Measurements from ENCODE around the gene DPP8.

DPP8 gene

DNA sequence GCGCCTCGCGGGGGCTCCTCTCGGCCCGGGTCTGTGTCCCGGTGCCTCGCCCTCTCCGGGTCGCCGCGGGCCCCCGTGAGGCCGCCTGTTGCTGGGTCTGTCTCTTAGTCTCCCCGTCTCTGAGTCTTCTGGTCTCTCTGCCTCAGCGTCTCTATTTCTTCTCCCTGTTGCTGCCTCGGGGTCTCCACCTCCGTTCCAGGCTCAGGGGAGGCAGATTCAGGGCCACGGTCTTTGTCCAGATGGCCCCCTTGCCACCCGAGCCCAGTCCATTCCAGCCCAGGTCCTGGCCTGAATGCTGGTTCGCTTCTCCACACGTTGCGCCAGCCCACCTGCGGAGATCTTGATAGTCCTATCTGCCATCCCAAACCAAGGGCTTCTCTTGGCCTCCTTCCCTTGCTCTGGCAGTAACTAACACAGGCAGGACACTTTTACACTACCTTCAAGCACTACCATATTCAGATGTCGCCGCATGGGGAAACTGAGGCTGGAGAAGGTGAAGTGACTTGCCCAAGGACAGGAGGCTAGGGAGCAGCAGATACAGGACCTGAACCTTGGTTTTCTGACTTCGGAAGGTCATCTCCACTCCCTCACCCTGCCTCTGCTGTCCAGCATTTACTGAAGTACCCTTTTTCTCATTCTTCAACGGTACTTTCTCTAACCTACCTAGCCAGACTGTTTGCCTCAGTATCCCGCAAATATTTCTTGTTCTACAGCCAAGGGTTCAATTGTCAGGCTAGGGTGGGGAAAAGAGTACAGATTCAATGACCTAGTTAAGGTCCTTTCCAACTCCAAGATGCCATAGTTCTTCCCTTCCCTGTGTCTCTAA lies 94.1 kb downstream of the DPP8 start:
- DNase-seq = no peak

DNA sequence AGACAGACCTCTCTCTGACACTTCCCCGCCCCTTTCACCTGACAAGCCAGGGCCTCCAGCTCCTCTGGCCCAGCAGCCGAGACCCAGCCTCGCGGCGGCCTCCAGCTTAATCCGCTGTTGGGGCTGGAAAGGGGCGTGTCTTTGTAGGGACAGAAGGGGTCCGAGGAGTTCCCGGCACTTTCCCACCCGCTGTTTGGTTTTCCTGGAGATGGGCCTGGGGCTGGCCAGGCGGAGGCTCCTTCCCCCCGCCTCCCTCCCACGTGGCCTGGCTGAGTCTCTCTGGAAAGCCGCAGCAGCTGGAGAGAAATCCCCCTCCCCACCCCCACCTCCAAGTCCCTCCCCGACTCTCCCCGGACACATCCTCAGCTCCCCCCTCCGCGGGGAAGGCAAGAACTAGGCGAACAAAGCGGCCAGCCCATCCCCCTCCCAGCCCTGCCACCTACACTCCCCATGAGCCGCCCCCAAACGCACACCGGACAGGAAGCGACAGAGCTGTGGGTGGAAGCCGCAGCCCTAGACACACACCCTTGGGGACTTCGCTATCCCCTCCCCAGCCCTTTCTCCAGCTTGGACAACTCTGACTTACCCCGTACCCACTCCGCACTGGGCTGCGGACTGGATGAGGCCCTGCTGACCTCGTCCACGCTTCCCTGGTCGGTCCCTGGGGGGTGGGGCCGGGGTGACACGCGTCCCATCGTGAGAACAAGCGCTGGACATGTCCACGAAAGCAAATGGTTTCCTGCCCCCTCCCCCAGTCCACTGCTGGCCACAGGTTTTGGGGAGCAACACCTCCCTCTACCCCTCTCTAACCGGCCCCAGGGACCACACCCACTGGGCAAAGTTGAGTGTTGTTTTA lies 95.9 kb downstream of the DPP8 start:
- DNase-seq = peak; percentile 89

- DNase-seq = no peak
Observed at GRCh38 chr15:65420975-65421359, 96.5 kb downstream of the DPP8 start.

DNA sequence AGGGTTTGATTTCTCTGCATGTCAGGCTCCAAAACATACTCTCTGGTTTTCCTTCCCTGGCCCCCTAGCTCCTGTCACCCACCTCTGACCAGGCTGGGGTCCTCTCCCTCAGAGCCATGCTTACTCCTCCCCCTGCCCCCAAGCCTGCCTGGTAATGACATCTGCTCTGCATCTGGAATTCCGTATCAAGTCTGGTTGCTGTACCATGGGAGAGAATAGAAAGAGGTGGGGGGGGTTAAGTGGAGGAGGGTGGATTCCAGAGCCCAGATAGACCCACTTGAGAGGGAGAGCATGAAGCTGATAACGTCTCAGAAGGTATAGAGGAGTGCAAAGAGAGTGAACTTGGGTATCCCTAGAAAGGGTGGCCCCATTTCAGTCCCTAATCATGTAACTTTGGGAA lies 98.9 kb downstream of the DPP8 start:
- DNase-seq = no peak

- no peak for DNase-seq
Observed at GRCh38 chr15:65416845-65417416, 100.6 kb downstream of the DPP8 start.

DNA sequence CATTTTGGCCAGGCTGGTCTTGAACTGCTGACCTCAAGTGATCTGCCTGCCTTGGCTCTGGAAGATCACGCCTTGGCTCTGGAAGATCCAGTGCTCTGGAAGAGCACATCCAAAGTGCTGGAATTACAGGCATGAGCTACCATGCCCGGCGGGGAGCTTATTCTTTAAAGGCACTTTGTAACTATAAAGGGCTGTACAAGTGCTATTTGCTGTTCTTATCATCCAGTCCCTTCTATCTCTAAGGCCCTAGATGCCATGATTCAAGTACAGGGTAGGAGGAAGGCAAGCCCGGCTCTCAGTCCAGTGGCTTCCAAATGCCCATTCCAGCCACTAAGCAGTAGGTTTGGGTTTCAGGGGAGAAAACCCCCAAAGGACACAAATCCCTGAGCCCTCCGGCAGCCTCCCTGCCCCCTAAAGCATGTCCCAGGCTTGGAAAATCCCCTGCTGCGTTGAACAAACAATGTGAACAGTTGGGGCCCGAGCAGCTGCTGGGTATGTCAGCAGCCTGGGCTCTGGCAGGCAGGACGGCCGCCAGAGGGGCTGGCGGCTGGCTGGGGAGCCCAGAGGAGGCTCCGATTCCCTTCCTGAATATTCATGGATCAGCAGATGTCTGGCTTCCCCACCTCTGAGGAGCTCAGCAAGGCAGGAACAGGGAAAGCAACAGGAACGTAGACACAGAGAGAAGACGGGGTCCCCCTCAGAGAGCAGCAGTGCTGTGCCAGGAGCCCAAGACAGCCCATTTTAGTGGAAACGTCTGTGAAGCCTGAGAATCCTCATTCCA lies 102.5 kb downstream of the DPP8 start:
- DNase-seq = peak; percentile 81

- DNase-seq = no peak
Observed at GRCh38 chr15:65413760-65414144, 103.7 kb downstream of the DPP8 start.

DNA sequence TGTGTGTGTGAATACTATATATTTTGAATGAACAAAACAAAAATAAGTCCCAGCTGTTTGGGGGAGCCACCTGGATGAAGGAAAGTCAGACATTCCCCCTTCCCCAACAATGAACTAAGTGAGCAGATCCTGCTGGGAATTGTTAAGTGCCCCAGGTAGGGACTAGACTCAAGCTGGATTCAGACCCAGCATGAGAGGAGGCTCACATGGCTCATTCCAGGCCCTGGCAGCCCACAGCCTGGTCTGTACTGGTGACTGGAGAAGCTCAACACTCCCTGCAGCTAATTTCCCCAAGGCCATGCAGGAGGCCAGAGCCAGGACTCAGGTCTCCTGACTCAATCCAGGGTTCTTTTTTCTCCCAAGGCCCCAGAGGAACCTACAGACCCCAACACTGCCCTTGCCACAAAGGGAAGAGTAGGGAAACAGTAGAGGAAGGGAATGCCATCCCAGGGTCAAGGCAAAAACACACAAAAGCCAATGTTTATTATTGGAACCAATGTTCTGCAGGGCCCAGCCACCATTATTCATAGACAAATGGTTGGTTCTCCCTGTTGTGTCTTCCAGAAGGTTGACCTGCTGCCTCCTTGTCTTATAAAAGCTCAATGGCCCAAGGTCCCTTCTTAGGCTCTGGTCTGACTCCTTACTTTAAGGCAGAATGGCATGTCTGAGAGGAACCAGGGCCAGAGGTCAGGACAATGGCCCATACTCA lies 104.3 kb downstream of the DPP8 start:
- DNase-seq = no peak

GRCh38 chr15:65412556-65412955 lies 104.9 kb downstream of the DPP8 start:
- DNase-seq = no peak

DNA sequence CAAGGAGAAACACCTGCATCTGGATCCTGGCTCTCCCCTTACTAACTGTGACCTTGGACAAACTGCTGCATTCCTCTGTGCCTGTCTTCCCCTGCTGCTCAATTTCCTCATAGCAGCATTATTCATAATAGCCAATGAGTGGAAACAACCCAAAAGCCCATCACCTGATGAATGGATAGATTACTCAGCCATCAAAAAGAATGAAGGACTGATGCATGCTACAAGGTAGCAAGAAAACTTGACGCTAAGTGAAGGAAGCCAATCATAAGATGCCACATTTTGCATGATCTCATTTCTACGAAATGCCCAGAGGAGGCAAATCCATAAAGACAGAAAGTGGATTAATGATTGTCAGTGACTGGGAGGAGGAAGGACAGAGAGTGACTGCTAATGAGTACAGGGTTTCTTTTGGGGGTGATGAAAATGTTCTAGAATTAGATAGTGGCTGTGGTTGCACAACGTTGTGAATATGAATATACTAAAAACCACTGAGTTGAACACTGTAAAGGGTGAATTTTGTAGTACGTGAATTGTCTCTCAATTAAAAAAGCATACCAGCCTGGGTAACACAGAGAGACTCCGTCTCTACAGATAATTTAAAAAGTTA lies 105.9 kb downstream of the DPP8 start:
- DNase-seq = no peak

- DNase-seq = no peak
Observed at GRCh38 chr15:65410972-65411371, 106.5 kb downstream of the DPP8 start.

- no peak for DNase-seq
Observed at GRCh38 chr15:65410036-65410435, 107.5 kb downstream of the DPP8 start.

DNA sequence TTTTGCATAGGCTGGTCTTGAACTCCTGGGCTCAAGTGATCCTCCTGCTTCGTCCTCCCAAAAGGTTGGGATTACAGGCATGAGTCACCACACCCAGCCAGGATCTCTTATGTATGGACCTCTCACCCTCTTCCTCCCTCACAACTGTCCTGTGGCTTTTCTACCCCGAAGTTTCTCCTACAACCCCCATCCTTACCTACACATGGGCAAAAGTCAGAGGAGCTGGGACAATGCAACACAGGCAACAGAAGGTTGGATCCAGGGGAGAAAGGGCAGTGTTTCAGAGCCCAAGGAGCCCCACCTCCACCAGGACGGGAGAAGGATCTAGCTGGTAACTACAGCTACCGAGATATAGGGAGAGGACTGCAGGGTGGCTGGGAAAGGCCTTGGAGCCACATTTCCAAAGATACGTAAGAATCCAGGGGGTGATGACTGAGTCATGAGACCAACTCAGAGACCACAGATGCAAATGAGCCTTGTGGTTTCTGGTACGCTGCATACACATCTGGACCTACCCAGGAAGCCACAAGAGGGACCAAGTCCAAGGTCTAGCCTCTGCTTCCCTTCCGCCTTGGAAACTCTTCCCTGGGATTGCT lies 108.4 kb downstream of the DPP8 start:
- no peak for DNase-seq

DNA sequence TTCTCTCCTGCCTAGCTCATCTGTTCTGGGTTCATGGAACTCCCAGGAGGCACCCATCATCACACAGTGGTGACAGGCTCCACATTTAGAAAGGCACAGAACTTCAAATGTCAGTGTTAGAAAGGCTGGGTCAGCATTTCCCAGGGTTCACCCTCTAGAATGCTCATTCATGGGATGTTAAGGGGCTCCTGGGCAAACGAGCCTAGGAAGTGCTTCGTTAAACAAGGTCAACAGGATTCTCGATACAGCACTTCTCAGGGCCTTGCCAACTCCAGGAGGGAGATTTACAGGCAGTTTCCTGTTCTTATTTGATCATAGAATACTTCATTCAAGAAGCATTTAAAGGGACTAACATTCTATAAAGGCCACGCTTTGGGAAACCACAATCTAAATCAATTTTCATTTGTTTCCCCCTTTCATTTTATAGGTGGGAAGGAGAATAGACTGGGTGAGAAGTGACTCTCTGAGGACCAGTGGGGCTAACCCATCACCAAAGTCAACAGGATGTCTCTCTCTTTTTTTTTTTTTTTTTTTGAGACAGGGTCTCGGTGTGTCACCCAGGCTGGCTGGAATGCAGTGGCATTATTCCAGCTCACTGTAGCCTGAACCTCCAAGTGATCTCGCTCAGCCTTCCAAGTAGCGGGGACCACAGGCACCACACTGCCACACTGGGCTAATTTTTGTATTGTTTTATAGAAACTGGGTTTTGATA lies 109.0 kb downstream of the DPP8 start:
- no peak for DNase-seq

DNA sequence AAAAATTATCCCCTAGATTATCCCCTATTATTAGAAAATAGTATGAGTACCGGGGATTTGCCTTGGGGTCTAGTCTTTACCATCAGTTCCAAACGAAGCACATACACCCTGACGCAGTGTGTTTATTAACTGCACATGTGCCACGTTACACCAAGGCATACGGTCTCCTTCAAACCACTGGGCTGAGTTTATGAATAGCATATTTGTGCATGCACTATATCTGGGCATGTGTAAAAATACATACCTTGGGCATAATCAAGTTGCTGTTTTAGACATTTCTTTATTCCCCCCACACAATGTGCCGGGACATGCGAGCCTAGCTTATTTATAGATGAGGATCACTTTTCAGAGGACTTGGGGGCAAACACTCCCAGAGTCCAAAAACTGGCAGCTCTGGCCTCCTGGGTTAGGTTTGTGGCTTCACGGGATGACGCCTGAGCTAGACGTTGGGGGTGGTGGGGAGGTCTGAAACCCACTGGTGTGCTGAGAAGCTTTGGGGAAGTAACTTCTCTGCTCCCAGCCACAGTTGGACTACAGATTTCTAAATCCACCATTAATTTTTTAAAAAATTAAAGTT lies 111.0 kb downstream of the DPP8 start:
- no peak for DNase-seq

- DNase-seq = no peak
Observed at GRCh38 chr15:65405791-65406423, 111.6 kb downstream of the DPP8 start.

- no peak for DNase-seq
Observed at GRCh38 chr15:65404186-65404872, 113.2 kb downstream of the DPP8 start.

- no peak for DNase-seq
Observed at GRCh38 chr15:65402961-65403360, 114.5 kb downstream of the DPP8 start.

DNA sequence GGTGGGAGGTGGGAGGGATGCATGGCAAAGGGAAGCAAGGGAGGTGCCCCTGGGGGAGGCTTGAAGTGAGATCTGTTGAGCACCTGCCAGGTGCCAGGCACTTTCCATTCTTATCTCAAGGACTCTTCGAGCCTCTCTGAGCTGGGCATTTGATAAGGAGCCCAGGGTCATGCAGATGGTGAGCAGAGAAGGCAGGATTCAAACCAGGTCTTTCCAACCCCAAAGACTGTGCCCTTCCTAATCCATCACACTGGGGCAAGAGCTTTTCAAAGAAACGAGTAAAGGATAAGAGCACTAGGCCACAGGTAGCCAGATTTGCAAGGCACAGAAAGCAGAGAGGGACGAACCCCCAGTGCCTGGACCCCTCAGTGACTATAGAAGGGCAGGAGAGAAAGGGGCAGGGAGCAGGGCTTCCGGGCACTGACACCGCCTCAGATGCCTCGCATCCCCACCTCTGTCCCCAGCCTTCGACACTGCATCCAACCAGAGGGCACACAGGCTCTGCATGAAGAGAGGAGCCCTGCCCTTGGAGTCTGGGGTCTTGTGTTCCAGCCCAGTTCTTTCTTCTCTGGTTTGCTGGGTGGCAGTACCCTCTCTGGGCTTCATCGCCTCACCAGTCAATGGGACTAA lies 115.8 kb downstream of the DPP8 start:
- DNase-seq = no peak

Data from islet precursor cell (in vitro differentiated cells).